HG03025 (cell line): ENCODE measurements around the gene KRTAP9-1.
"Not testable (repeated sequence)": the region's sequence is repeated elsewhere in the genome, so short reads cannot be mapped to it uniquely, and the experiment has no call there.

Source experiments
- ATAC-seq: cut with Tn5 transposase; IDR thresholded peaks from one replicate; pipeline ENCODE4 v1.9.1; 2021; ENCODE audit warnings: mild to moderate bottlenecking, moderate library complexity; ENCODE audit not compliant: unreplicated experiment, low FRiP score

The KRTAP9-1 gene

GRCh38 chr17:41189837-41190318 is at the start of gene KRTAP9-1:
KRTAP9-1 (plus strand) TSS chr17:41189887; CDS start chr17:41189887, 0 bp downstream.
- not testable (repeated sequence) for ATAC-seq

GRCh38 chr17:41140360-41141131 is 49.1 kb upstream of the KRTAP9-1 start, which contains the start of gene KRTAP4-6:
KRTAP4-6 (minus strand) TSS chr17:41140544; CDS start chr17:41140487, 57 bp downstream.
- no peak for ATAC-seq

- no peak for ATAC-seq
Measured at GRCh38 chr17:41141361-41141760, 48.3 kb upstream of the KRTAP9-1 start.

GRCh38 chr17:41144846-41145245 is 44.8 kb upstream of the KRTAP9-1 start:
- no peak for ATAC-seq

- ATAC-seq: no peak
Measured at GRCh38 chr17:41145261-41145660, 44.4 kb upstream of the KRTAP9-1 start.

GRCh38 chr17:41147531-41148204 is 42.0 kb upstream of the KRTAP9-1 start:
- no peak for ATAC-seq

- ATAC-seq: not testable (repeated sequence)
Measured at GRCh38 chr17:41148971-41149651, 40.6 kb upstream of the KRTAP9-1 start.

GRCh38 chr17:41149652-41149985 is 40.1 kb upstream of the KRTAP9-1 start, which contains the start of gene KRTAP4-5:
KRTAP4-5 (minus strand) TSS chr17:41149825; CDS start chr17:41149767, 58 bp downstream.
- ATAC-seq: no peak

- no peak for ATAC-seq
Measured at GRCh38 chr17:41150026-41150425, 39.7 kb upstream of the KRTAP9-1 start.

- ATAC-seq: no peak
Measured at GRCh38 chr17:41151525-41151924, 38.2 kb upstream of the KRTAP9-1 start.

GRCh38 chr17:41153856-41154255 is 35.8 kb upstream of the KRTAP9-1 start:
- no peak for ATAC-seq

GRCh38 chr17:41160190-41160589 is 29.5 kb upstream of the KRTAP9-1 start:
- not testable (repeated sequence) for ATAC-seq

- ATAC-seq: no peak
Measured at GRCh38 chr17:41160648-41161047, 29.0 kb upstream of the KRTAP9-1 start, which contains the start of gene KRTAP4-4. KRTAP4-4 (minus strand) TSS chr17:41160748; CDS start chr17:41160691, 57 bp downstream.

GRCh38 chr17:41163828-41164227 is 25.9 kb upstream of the KRTAP9-1 start:
- no peak for ATAC-seq

GRCh38 chr17:41167561-41167960 is 22.1 kb upstream of the KRTAP9-1 start:
- ATAC-seq: no peak

- no peak for ATAC-seq
Measured at GRCh38 chr17:41168121-41168520, 21.6 kb upstream of the KRTAP9-1 start, which contains the start of gene KRTAP4-3. KRTAP4-3 (minus strand) TSS chr17:41168221; CDS start chr17:41168172, 49 bp downstream.

GRCh38 chr17:41171886-41172285 is 17.8 kb upstream of the KRTAP9-1 start:
- no peak for ATAC-seq

GRCh38 chr17:41176744-41177387 is 12.8 kb upstream of the KRTAP9-1 start:
- ATAC-seq: no peak

GRCh38 chr17:41177727-41178271 is 11.9 kb upstream of the KRTAP9-1 start, which contains the start of gene KRTAP4-2:
KRTAP4-2 (minus strand) TSS chr17:41178221; CDS start chr17:41178164, 57 bp downstream.
- ATAC-seq: no peak

- ATAC-seq: no peak
Measured at GRCh38 chr17:41178341-41178740, 11.3 kb upstream of the KRTAP9-1 start.
